WTC11 (cell line): ENCODE measurements around the gene CARM1. TPM values are rescaled to one million over a fixed set of nuclear protein-coding genes. Genes with fewer than 3 reads are reported as not detected.

ENCODE experiments used
- ATAC-seq: fragments of 200-7000 bp; cut with Tn5 transposase; 2 replicates; pipeline ENCODE4 v1.10.0; 2021; ENCODE audit warnings: mild to moderate bottlenecking, moderate library complexity
- CTCF ChIA-PET: fragments of 300-600 bp; sonication (Branson Sonifier 250); formaldehyde crosslinking; loops from one replicate; lab custom pipeline; 2021; ENCODE audit warnings: antibody characterized with exemption; lab: Charles Lee
- POLR2A ChIA-PET: fragments of 350-600 bp; sonication (Branson Sonifier 250); formaldehyde crosslinking; loops from one replicate; lab custom pipeline; 2021; ENCODE audit warnings: antibody characterized with exemption; lab: Charles Lee
- DNase-seq: peaks from one replicate; pipeline ENCODE4 v3.0.0; 2021; ENCODE audit warnings: low spot score
- H3K27ac Mint-ChIP-seq: 2 replicates; pipeline ENCODE4 v1.8.0; 2021; ENCODE audit warnings: mixed read lengths
- H3K27me3 Mint-ChIP-seq: 2 replicates; pipeline ENCODE4 v1.8.0; 2021; ENCODE audit warnings: low read depth, mild to moderate bottlenecking, moderate library complexity, mixed read lengths
- H3K36me3 Mint-ChIP-seq: 2 replicates; pipeline ENCODE4 v1.8.0; 2021; ENCODE audit warnings: mixed read lengths
- H3K4me1 Mint-ChIP-seq: 2 replicates; pipeline ENCODE4 v1.8.0; 2022; ENCODE audit warnings: mixed read lengths
- H3K4me3 Mint-ChIP-seq: 2 replicates; pipeline ENCODE4 v1.8.0; 2021; ENCODE audit warnings: mild to moderate bottlenecking, moderate library complexity, mixed read lengths
- H3K9me3 Mint-ChIP-seq: 2 replicates; pipeline ENCODE4 v1.8.0; 2021; ENCODE audit warnings: mixed read lengths
- AR ChIP-seq: fragments of 250-450 bp; sonication (Bioruptor Pico); IDR thresholded peaks from 2 replicates; pipeline ENCODE4 v1.9.0; 2021; ENCODE audit warnings: mild to moderate bottlenecking
- ATF1 ChIP-seq: sonication (generic); formaldehyde crosslinking; IDR thresholded peaks from 2 replicates; pipeline ENCODE4 v1.8.1; 2023; ENCODE audit warnings: mild to moderate bottlenecking, moderate library complexity, missing genetic modification reagents
- ATF2 ChIP-seq: sonication (generic); formaldehyde crosslinking; IDR thresholded peaks from 2 replicates; pipeline ENCODE4 v1.8.1; 2022; ENCODE audit warnings: low read depth, missing genetic modification reagents, borderline replicate concordance
- E2F5 ChIP-seq: sonication (generic); formaldehyde crosslinking; IDR thresholded peaks from 2 replicates; pipeline ENCODE4 v1.8.1; 2022; ENCODE audit warnings: mild to moderate bottlenecking, moderate library complexity, missing genetic modification reagents
- FOXK1 ChIP-seq: sonication (generic); formaldehyde crosslinking; IDR thresholded peaks from 2 replicates; pipeline ENCODE4 v1.8.0; 2022; ENCODE audit warnings: mild to moderate bottlenecking, moderate library complexity, missing genetic modification reagents
- GTF2I ChIP-seq: fragments of 250-450 bp; sonication (Bioruptor Pico); conservative IDR thresholded peaks from 2 replicates; pipeline ENCODE4 v1.4.0; 2021; ENCODE audit warnings: mild to moderate bottlenecking
- JAZF1 ChIP-seq: fragments of 250-450 bp; sonication (Bioruptor Pico); IDR thresholded peaks from 2 replicates; pipeline ENCODE4 v1.9.0; 2021; ENCODE audit warnings: moderate library complexity, mild to moderate bottlenecking, inconsistent platforms
- KAT7 ChIP-seq: sonication (generic); formaldehyde crosslinking; IDR thresholded peaks from 2 replicates; pipeline ENCODE4 v1.8.1; 2023; ENCODE audit warnings: missing genetic modification reagents, mild to moderate bottlenecking, borderline replicate concordance
- MLX ChIP-seq: sonication (generic); formaldehyde crosslinking; IDR thresholded peaks from 2 replicates; pipeline ENCODE4 v1.8.1; 2023; ENCODE audit warnings: mild to moderate bottlenecking, missing genetic modification reagents, moderate library complexity
- NFATC4 ChIP-seq: fragments of 250-450 bp; sonication (Bioruptor Pico); IDR thresholded peaks from 2 replicates; pipeline ENCODE4 v1.9.0; 2021; ENCODE audit warnings: mild to moderate bottlenecking
- NR3C1 ChIP-seq: sonication (generic); formaldehyde crosslinking; conservative IDR thresholded peaks from 2 replicates; pipeline ENCODE4 v1.8.1; 2023; ENCODE audit warnings: low read depth, mild to moderate bottlenecking, missing genetic modification reagents
- PREB ChIP-seq: sonication (generic); formaldehyde crosslinking; IDR thresholded peaks from 2 replicates; pipeline ENCODE4 v1.8.1; 2022; ENCODE audit warnings: mild to moderate bottlenecking, missing genetic modification reagents, moderate library complexity, borderline replicate concordance
- SMAD3 ChIP-seq: sonication (generic); formaldehyde crosslinking; IDR thresholded peaks from 2 replicates; pipeline ENCODE4 v1.8.0; 2022; ENCODE audit warnings: missing genetic modification reagents, mild to moderate bottlenecking, borderline replicate concordance
- SMAD4 ChIP-seq: sonication (generic); formaldehyde crosslinking; IDR thresholded peaks from 2 replicates; pipeline ENCODE4 v1.8.0; 2022; ENCODE audit warnings: mild to moderate bottlenecking, missing genetic modification reagents
- TEAD1 ChIP-seq: sonication (generic); formaldehyde crosslinking; IDR thresholded peaks from 2 replicates; pipeline ENCODE4 v1.8.0; 2022; ENCODE audit warnings: mild to moderate bottlenecking, missing genetic modification reagents
- TP53 ChIP-seq: sonication (generic); formaldehyde crosslinking; IDR thresholded peaks from 2 replicates; pipeline ENCODE4 v1.8.1; 2023; ENCODE audit warnings: mild to moderate bottlenecking, missing genetic modification reagents
- ZNF232 ChIP-seq: sonication (generic); formaldehyde crosslinking; IDR thresholded peaks from 2 replicates; pipeline ENCODE4 v1.8.0; 2022; ENCODE audit warnings: mild to moderate bottlenecking, missing genetic modification reagents
- ZNF317 ChIP-seq: sonication (generic); formaldehyde crosslinking; IDR thresholded peaks from 2 replicates; pipeline ENCODE4 v1.8.1; 2023; ENCODE audit warnings: low read depth, mild to moderate bottlenecking, moderate library complexity, missing genetic modification reagents, borderline replicate concordance
- total RNA-seq: library from RNA; stranded (reverse); gene quantifications from 3 replicates; pipeline ENCODE4 v1.2.3, GENCODE V29; 2021
- TF ChIP-seq, protein P1 (sequence below): fragments of 250-450 bp; sonication (Bioruptor Pico); IDR thresholded peaks from 2 replicates; pipeline ENCODE4 v1.8.0; 2021; ENCODE audit warnings: mild to moderate bottlenecking
- TF ChIP-seq, protein P2 (sequence below): fragments of 250-450 bp; sonication (Bioruptor Pico); IDR thresholded peaks from 2 replicates; pipeline ENCODE4 v1.9.0; 2021; ENCODE audit warnings: moderate library complexity, mild to moderate bottlenecking, inconsistent platforms, borderline replicate concordance

The CARM1 gene
- total RNA-seq, 1 experiment from 2014 or later: 125 TPM

DNA sequence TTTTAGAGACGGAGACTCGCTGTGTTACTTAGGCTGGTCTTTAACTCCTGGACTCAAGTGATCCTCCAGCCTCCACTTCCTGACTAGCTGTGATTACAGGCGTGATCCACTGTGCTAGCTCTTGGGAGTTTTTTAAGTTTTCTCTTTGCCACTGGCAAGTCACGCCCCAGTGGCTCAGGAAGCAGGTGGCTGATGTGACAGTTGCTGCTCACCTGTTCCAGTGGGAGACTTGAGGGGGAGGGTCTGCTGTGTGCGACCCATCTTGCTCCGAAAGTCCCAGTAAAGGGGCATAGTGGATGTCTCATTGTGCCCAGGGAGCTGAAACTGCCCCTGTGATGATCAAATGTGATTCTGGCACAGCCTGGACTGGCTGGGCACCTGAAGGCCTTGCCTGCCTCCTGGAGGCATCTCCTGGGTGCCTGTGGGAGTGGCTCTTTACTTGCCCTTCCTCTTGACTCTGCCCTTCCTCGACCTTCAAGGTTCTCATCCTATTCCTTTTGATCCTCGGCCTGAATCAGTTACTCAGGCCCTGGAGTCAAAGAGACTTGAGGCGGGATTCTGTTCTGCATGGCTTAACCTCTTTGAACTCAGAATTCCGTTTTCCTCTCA, 97.3 kb downstream of the CARM1 start:
- Mint-ChIP-seq H3K27ac (peak overlapping the region; percentile 31; the same call in 1 of the 2 replicates), H3K27me3 (no peaks in the 10 kb centered on the region), H3K4me1 (peaks cover 34% of the 10 kb centered on the region), H3K9me3 (0 out of 2 replicates have a peak, but pooled peaks cover 7% of the 10 kb centered on the region), H3K36me3 (peaks cover 15% of the 10 kb centered on the region), H3K4me3 (no peak overlapping the region)
- DNase-seq (no peak), ATAC-seq (no peak)
- TF ChIP-seq NR3C1 (CRISPR knock-in tag) (no peak), MLX (CRISPR knock-in tag) (no peak), SMAD3 (CRISPR knock-in tag) (no peak), PREB (CRISPR knock-in tag) (no peak), SMAD4 (CRISPR knock-in tag) (no peak), TP53 (CRISPR knock-in tag) (no peak), AR (CRISPR knock-in tag) (no peak), GTF2I (no peak), JAZF1 (CRISPR knock-in tag) (no peak), FOXK1 (CRISPR knock-in tag) (no peak), KAT7 (no peak), ZNF232 (CRISPR knock-in tag) (no peak), E2F5 (CRISPR knock-in tag) (no peak)
- TF ChIP-seq, protein P1, sequence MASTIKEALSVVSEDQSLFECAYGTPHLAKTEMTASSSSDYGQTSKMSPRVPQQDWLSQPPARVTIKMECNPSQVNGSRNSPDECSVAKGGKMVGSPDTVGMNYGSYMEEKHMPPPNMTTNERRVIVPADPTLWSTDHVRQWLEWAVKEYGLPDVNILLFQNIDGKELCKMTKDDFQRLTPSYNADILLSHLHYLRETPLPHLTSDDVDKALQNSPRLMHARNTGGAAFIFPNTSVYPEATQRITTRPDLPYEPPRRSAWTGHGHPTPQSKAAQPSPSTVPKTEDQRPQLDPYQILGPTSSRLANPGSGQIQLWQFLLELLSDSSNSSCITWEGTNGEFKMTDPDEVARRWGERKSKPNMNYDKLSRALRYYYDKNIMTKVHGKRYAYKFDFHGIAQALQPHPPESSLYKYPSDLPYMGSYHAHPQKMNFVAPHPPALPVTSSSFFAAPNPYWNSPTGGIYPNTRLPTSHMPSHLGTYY (CRISPR knock-in tag): no peak
- TF ChIP-seq, protein P2, sequence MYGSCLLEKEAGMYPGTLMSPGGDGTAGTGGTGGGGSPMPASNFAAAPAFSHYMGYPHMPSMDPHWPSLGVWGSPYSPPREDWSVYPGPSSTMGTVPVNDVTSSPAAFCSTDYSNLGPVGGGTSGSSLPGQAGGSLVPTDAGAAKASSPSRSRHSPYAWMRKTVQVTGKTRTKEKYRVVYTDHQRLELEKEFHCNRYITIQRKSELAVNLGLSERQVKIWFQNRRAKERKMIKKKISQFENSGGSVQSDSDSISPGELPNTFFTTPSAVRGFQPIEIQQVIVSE (CRISPR knock-in tag): no peak
- POLR2A ChIA-PET: no interaction called here
- CTCF ChIA-PET: interaction anchor here (0.6 to 4.8 kb wide), 3 partner anchors 27 to 1367 kb away, joined by 3 to 28 read pairs (median 6); no protein-coding TSS in a partner anchor

- no peak overlapping the region for H3K27ac Mint-ChIP-seq
- peaks cover 31% of the 10 kb centered on the region for H3K4me1 Mint-ChIP-seq
- no peaks in the 10 kb centered on the region for H3K27me3 Mint-ChIP-seq
- H3K4me3 Mint-ChIP-seq: no peak overlapping the region
- POLR2A ChIA-PET: interaction anchor here (0.6 kb wide), 1 partner anchor 80 kb away, joined by 4 read pairs; no protein-coding TSS in a partner anchor
- ATAC-seq: no peak
- CTCF ChIA-PET: interaction anchor here (0.9 to 2.0 kb wide), 3 partner anchors 29 to 43 kb away, joined by 3 to 7 read pairs (median 5); no protein-coding TSS in a partner anchor
- DNase-seq: no peak
- H3K9me3 Mint-ChIP-seq: peaks cover 13% of the 10 kb centered on the region
- H3K36me3 Mint-ChIP-seq: peaks cover 17% of the 10 kb centered on the region
- TF ChIP-seq FOXK1 (CRISPR knock-in tag) (no peak), TEAD1 (no peak), ZNF317 (no peak), ATF1 (CRISPR knock-in tag) (no peak), ATF2 (CRISPR knock-in tag) (no peak), AR (CRISPR knock-in tag) (no peak), NFATC4 (CRISPR knock-in tag) (no peak)
Measured at GRCh38 chr19:10971107-10971726, 99.9 kb downstream of the CARM1 start.
